Measurements from ENCODE around the gene RYR2.

GRCh38 chr1:237293804-237294203 is 251.8 kb downstream of the RYR2 start:
- TF ChIP-seq PATZ1 (CRISPR knock-in tag; IDR thresholded peaks at IDR 0.05; ENCODE audit: borderline replicate concordance) (no peak), ISL1 (CRISPR knock-in tag; IDR thresholded peaks at IDR 0.05) (no peak), ZFP3 (CRISPR knock-in tag; IDR thresholded peaks at IDR 0.05) (no peak)
